ENCODE measurements around the gene THAP4.

DNA sequence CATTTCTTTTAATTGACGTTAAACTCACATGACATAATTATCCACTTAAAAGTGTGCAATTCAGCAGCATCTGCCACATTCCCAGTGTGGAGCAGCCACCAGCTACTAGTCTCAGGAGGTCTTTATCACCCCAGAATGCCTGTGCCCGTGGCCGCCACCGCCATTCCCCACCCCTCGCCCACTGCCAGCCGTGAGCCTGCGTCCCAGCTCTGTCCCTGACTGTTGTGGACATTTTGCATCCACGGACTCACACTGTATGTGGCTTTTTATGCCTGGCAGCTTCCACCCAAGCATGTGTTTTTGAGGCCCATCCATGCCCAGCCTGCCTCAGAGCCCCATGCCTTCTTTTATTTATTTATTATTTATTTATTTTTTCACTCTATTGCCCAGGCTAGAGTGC, 69.2 kb downstream of the THAP4 start:
- TF ChIP-seq MAX (IDR thresholded peaks at IDR 0.05; ENCODE audit: low read depth, low read length) = no peak
- TF ChIP-seq CTCF (IDR thresholded peaks at IDR 0.05; ENCODE audit: low read depth, low read length) = no peak

Measured in NB4 (cell line).